ENCODE data around the gene KBTBD2. TPM values are rescaled to one million over a fixed set of nuclear protein-coding genes. Genes with fewer than 3 reads are reported as not detected.

KBTBD2 gene
- total and polyA plus RNA-seq, 2 of the 4 experiments (the other 2 are of a cell fraction): 13.2 to 32.3 TPM

Other genes with a start within 250 kb of the KBTBD2 start
- gene FKBP9, start 65.7 kb upstream of the KBTBD2 start, total RNA-seq (2012; rRNA removed): 146 and 191 TPM in 2 replicates
- 99.0 and 126 TPM in 2 replicates for gene FKBP9, start 65.7 kb upstream of the KBTBD2 start, polyA plus RNA-seq (2012; rRNA removed)
- 12.2 and 22.2 TPM in 2 replicates for gene NT5C3A, start 171.0 kb upstream of the KBTBD2 start, total RNA-seq (2012; rRNA removed)
- gene NT5C3A, start 171.0 kb upstream of the KBTBD2 start, polyA plus RNA-seq (2012; rRNA removed): 8.9 and 11.3 TPM in 2 replicates
- 9.5 and 14.7 TPM in 2 replicates for gene RP9, start 217.6 kb upstream of the KBTBD2 start, total RNA-seq (2012; rRNA removed)
- 18.1 and 18.3 TPM in 2 replicates for gene RP9, start 217.6 kb upstream of the KBTBD2 start, polyA plus RNA-seq (2012; rRNA removed)
- 9.5 and 11.9 TPM in 2 replicates for gene BBS9, start 237.8 kb upstream of the KBTBD2 start, total RNA-seq (2012; rRNA removed)
- gene BBS9, start 237.8 kb upstream of the KBTBD2 start, polyA plus RNA-seq (2012; rRNA removed): 6.5 and 7.9 TPM in 2 replicates